Thoracic aorta (tissue), 2 donors: ENCODE results near the gene FOXA3. TPM values are rescaled to one million over a fixed set of nuclear protein-coding genes. Genes with fewer than 3 reads are reported as not detected.

Experiments
- ATAC-seq: fragments of 150-250 bp; one replicate; pipeline ENCODE4 v1.8.0; 2017; ENCODE audit warnings: low read depth; ENCODE audit not compliant: insufficient number of reproducible peaks, low FRiP score
- DNase-seq: peaks from one replicate; pipeline ENCODE4 v3.0.0-alpha.2; 2020; ENCODE audit warnings: low spot score
- H3K27ac ChIP-seq, 2 donors: fragments of 200-600 bp; sonication (generic); 1 replicate in 1 of 2; 2 replicates in 1 of 2; pipeline ENCODE4 v1.5.1; 2016; ENCODE audit warnings: mild to moderate bottlenecking in 2 of 2, moderate library complexity in 2 of 2
- H3K27me3 ChIP-seq: fragments of 200-600 bp; sonication (generic); replicated peaks from 2 replicates; pipeline ENCODE4 v1.6.0; 2016; ENCODE audit warnings: mild to moderate bottlenecking; ENCODE audit not compliant: insufficient read depth
- H3K36me3 ChIP-seq: fragments of 200-600 bp; sonication (generic); one replicate; pipeline ENCODE4 v1.5.1; 2016
- H3K4me1 ChIP-seq, 2 donors: fragments of 200-600 bp; sonication (generic); 1 replicate in 1 of 2; 2 replicates in 1 of 2; pipeline versions ENCODE4 v1.5.1 to v1.6.0; 2016; ENCODE audit warnings: low read depth in 2 of 2, mild to moderate bottlenecking in 1 of 2; ENCODE audit not compliant: control insufficient read depth in 1 of 2
- H3K4me3 ChIP-seq: fragments of 200-600 bp; sonication (generic); 2 replicates; pipeline ENCODE4 v1.5.1; 2016; ENCODE audit warnings: mild to moderate bottlenecking
- H3K9me3 ChIP-seq: fragments of 200-600 bp; sonication (generic); 2 replicates; pipeline ENCODE4 v1.5.1; 2016
- total RNA-seq, 2 donors: library from RNA; depleted of rRNA; stranded (reverse); fragments of >200 nt; gene quantifications; one replicate each; pipeline versions ENCODE4 v1.1.0 to v1.2.3, GENCODE V29; 2016
- TF ChIP-seq, protein P1 (sequence below): fragments of 200-600 bp; sonication (generic); IDR thresholded peaks from one replicate; pipeline ENCODE4 v1.5.1; 2019; ENCODE audit warnings: antibody characterized with exemption

FOXA3 gene
- total RNA-seq, 2 donors from 2014 or later: not detected

DNA sequence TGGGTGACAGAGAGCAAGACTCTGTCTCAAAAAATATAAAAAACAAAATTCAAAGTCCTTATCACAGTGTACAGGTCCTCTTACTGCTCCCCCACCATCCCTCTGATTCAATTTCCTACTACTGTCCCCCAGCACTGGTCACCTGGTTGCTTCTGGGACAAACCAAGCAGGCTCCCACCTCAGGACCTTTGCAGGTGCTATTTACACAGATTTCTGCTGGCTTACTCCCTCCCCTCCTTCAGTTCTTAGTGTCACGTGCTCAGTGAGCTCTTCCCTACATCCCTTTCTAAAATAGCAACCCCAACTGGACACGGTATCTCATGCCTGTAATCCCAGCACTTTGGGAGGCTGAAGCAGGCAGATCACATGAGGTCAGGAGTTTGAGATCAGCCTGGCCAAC, 15.8 kb downstream of the FOXA3 start:
- Histone ChIP-seq H3K4me3 (no peak overlapping the region), H3K27ac (no peak overlapping the region), H3K9me3 (no peaks in the 10 kb centered on the region), H3K4me1 (peaks cover 27 to 34% of the 10 kb centered on the region in 2 donors), H3K27me3 (no peaks in the 10 kb centered on the region), H3K36me3 (peaks cover 10% of the 10 kb centered on the region)
- ATAC-seq: no peak
- TF ChIP-seq, protein P1, sequence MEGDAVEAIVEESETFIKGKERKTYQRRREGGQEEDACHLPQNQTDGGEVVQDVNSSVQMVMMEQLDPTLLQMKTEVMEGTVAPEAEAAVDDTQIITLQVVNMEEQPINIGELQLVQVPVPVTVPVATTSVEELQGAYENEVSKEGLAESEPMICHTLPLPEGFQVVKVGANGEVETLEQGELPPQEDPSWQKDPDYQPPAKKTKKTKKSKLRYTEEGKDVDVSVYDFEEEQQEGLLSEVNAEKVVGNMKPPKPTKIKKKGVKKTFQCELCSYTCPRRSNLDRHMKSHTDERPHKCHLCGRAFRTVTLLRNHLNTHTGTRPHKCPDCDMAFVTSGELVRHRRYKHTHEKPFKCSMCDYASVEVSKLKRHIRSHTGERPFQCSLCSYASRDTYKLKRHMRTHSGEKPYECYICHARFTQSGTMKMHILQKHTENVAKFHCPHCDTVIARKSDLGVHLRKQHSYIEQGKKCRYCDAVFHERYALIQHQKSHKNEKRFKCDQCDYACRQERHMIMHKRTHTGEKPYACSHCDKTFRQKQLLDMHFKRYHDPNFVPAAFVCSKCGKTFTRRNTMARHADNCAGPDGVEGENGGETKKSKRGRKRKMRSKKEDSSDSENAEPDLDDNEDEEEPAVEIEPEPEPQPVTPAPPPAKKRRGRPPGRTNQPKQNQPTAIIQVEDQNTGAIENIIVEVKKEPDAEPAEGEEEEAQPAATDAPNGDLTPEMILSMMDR: no peak
- no peak for DNase-seq

DNA sequence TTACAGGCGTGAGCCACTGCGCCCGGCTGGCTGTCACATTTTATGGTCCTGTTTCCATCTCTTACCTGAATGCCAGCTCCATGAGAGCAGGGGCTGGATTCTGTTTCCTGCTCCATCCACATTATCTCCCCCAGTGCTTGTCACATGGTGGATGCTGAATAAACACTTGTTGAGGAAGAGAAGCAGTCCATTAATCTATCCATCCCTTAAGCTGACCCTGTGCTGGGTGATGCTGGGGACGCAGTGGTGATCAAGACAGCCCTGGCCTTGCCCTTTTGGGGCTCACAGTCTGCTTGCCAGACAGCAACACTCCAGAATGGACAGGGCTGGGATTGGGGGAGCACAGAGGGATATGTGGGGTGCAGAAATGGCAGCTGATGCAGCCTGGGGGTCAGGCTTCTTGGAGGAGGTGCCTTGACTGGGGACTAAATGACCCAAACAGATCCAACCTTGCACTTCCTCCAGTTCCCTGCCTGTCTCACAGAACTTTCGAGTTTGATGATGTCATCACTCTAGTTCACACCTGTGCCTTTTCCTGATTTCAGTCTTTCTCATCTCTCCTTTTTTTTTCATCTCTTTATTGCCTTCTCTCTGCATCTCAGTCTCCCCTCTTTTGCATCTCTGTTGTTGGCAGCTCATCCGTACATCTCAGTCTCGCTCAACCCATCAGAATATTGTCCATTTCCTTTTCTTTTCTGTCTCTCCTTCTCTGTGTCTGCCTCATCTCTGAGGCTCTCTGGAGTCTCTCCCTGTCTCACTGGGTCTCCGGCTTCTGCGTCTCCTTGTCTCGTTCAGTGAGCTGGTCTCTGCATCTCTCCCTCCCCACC, 17.2 kb downstream of the FOXA3 start:
- H3K27me3 ChIP-seq: no peaks in the 10 kb centered on the region
- no peak for ATAC-seq
- no peaks in the 10 kb centered on the region for H3K9me3 ChIP-seq
- H3K36me3 ChIP-seq: peaks cover 10% of the 10 kb centered on the region
- no peak for DNase-seq
- H3K4me3 ChIP-seq: no peak overlapping the region
- no peak overlapping the region for H3K27ac ChIP-seq
- peaks cover 32 to 39% of the 10 kb centered on the region in 2 donors for H3K4me1 ChIP-seq
- TF ChIP-seq, protein P1: no peak

DNA sequence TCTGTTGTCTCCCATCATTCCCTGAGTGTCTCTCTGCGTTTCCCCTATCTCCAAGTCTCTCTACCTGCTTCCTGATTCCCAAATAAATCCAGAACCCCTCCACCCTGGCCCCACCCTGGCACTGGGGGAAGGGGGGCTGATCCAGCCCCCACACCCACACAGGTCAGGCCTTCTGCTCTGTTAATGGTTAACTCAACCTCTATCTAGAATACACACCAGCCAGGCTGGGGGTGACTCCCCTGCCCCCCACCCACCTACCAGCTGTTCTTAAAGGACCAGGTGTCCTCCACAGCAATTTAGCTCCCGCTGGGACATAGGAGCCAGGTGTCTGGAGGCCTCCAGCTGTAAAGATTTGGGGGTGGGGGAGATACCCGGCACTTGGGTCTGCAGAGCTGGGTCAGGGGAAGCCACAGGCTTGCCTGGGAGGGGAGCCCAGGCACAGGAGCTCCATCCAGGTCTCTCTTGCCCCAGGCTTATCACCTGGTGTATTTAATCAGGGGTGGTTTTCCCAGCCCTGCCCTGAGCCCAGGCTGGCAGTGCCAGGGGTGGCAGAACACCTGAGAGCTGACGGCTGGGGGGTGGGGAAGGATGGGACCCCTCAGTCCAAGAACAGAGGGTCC, 17.9 kb downstream of the FOXA3 start:
- H3K27me3 ChIP-seq: no peaks in the 10 kb centered on the region
- H3K27ac ChIP-seq: no peak overlapping the region
- peaks cover 10% of the 10 kb centered on the region for H3K36me3 ChIP-seq
- no peak overlapping the region for H3K4me3 ChIP-seq
- ATAC-seq (no peak), DNase-seq (no peak)
- no peaks in the 10 kb centered on the region for H3K9me3 ChIP-seq
- H3K4me1 ChIP-seq: peaks cover 28 to 33% of the 10 kb centered on the region in 2 donors
- TF ChIP-seq, protein P1: no peak

DNA sequence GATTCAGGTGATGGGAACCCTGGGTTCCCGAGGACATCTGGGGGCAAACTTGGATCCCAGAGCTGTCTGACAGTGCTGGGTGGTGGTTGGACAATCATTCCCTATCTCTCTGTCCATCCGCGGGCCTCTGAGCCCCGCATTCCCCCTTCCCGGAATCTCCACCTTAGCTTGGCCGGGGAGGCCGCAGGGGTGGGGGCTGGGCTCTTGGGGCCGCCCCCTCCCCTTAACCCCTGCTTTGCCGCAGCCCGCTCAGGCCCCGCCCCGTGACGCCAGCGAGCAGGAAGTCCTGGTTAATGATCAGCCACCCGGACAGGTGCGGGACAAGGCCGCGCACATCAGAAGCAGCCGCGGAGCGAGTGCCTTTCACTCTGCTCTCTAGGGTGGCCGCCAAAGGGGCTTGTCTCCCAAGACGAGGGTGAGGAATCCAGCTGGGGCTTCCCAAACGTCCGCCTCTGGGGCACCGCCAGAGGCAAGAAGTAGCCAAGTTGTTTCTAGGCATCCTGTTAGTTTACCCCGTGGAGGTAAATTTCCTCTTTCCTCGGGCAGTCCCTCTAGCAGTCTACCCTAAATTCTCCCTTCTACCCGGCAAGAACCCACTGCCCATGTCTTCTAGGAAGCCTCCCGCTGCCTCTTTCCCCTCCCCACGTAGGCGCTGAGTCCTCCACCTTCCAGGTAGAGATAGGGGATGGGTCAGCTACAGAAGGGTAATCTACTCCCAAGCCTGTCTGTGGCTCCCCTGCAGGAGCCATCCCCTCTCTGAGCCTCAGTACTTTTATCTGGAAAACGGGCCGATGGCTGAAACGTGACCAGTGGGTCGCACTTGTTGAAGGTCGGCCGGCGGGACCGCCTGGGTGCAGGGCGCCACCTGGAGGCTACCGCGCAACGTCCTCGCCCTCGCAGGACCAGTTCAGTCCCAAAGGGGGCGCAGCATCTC, 18.8 kb downstream of the FOXA3 start:
- Histone ChIP-seq H3K27ac (no peak overlapping the region), H3K4me1 (peaks cover 27 to 37% of the 10 kb centered on the region in 2 donors)
- no peak for ATAC-seq

More for the DNA sequence above, 18.8 kb downstream of the FOXA3 start:
- no peak for DNase-seq
- Histone ChIP-seq H3K4me3 (peak overlapping the region; percentile 34), H3K36me3 (peaks cover 10% of the 10 kb centered on the region), H3K27me3 (no peaks in the 10 kb centered on the region), H3K9me3 (no peaks in the 10 kb centered on the region)
- TF ChIP-seq, protein P1: peak; percentile 82
